ENCODE results near the gene TAF5.
"Not testable (repeated sequence)": the region's sequence is repeated elsewhere in the genome, so short reads cannot be mapped to it uniquely, and the experiment has no call there.

GRCh38 chr10:103360791-103361190 lies 7.0 kb upstream of the TAF5 start:
- TF ChIP-seq CTCF (IDR thresholded peaks at IDR 0.05 in 4 of 5, conservative IDR thresholded peaks at IDR 0.05 in 1 of 5); POLR2A (IDR thresholded peaks at IDR 0.05): not testable (repeated sequence)
